WTC11 (cell line): ENCODE data around the gene NTN1. TPM values are rescaled to one million over a fixed set of nuclear protein-coding genes. Genes with fewer than 3 reads are reported as not detected.

ENCODE experiments used
- ATAC-seq: fragments of 200-7000 bp; cut with Tn5 transposase; 2 replicates; pipeline ENCODE4 v1.10.0; 2021; ENCODE audit warnings: mild to moderate bottlenecking, moderate library complexity
- CTCF ChIA-PET: fragments of 300-600 bp; sonication (Branson Sonifier 250); formaldehyde crosslinking; loops from one replicate; lab custom pipeline; 2021; ENCODE audit warnings: antibody characterized with exemption; lab: Charles Lee
- POLR2A ChIA-PET: fragments of 350-600 bp; sonication (Branson Sonifier 250); formaldehyde crosslinking; loops from one replicate; lab custom pipeline; 2021; ENCODE audit warnings: antibody characterized with exemption; lab: Charles Lee
- DNase-seq: peaks from one replicate; pipeline ENCODE4 v3.0.0; 2021; ENCODE audit warnings: low spot score
- H3K27ac Mint-ChIP-seq: 2 replicates; pipeline ENCODE4 v1.8.0; 2021; ENCODE audit warnings: mixed read lengths
- H3K27me3 Mint-ChIP-seq: 2 replicates; pipeline ENCODE4 v1.8.0; 2021; ENCODE audit warnings: low read depth, mild to moderate bottlenecking, moderate library complexity, mixed read lengths
- H3K36me3 Mint-ChIP-seq: 2 replicates; pipeline ENCODE4 v1.8.0; 2021; ENCODE audit warnings: mixed read lengths
- H3K4me1 Mint-ChIP-seq: 2 replicates; pipeline ENCODE4 v1.8.0; 2022; ENCODE audit warnings: mixed read lengths
- H3K4me3 Mint-ChIP-seq: 2 replicates; pipeline ENCODE4 v1.8.0; 2021; ENCODE audit warnings: mild to moderate bottlenecking, moderate library complexity, mixed read lengths
- H3K9me3 Mint-ChIP-seq: 2 replicates; pipeline ENCODE4 v1.8.0; 2021; ENCODE audit warnings: mixed read lengths
- ATF1 ChIP-seq: sonication (generic); formaldehyde crosslinking; IDR thresholded peaks from 2 replicates; pipeline ENCODE4 v1.8.1; 2023; ENCODE audit warnings: mild to moderate bottlenecking, moderate library complexity, missing genetic modification reagents
- CREB1 ChIP-seq: sonication (generic); formaldehyde crosslinking; IDR thresholded peaks from 2 replicates; pipeline ENCODE4 v1.8.0; 2023; ENCODE audit warnings: mild to moderate bottlenecking, missing genetic modification reagents
- CREM ChIP-seq: sonication (generic); formaldehyde crosslinking; IDR thresholded peaks from 2 replicates; pipeline ENCODE4 v1.8.1; 2022; ENCODE audit warnings: mild to moderate bottlenecking, missing genetic modification reagents, moderate library complexity
- ELF4 ChIP-seq: sonication (generic); formaldehyde crosslinking; IDR thresholded peaks from 2 replicates; pipeline ENCODE4 v1.8.1; 2022; ENCODE audit warnings: low read depth, mild to moderate bottlenecking, moderate library complexity, missing genetic modification reagents
- EMX1 ChIP-seq: fragments of 250-450 bp; sonication (Bioruptor Pico); IDR thresholded peaks from 2 replicates; pipeline ENCODE4 v1.8.0; 2021; ENCODE audit warnings: mild to moderate bottlenecking
- GTF2I ChIP-seq: fragments of 250-450 bp; sonication (Bioruptor Pico); conservative IDR thresholded peaks from 2 replicates; pipeline ENCODE4 v1.4.0; 2021; ENCODE audit warnings: mild to moderate bottlenecking
- KAT7 ChIP-seq: sonication (generic); formaldehyde crosslinking; IDR thresholded peaks from 2 replicates; pipeline ENCODE4 v1.8.1; 2023; ENCODE audit warnings: missing genetic modification reagents, mild to moderate bottlenecking, borderline replicate concordance
- NR1H2 ChIP-seq: sonication (generic); formaldehyde crosslinking; IDR thresholded peaks from 2 replicates; pipeline ENCODE4 v1.9.0; 2021; ENCODE audit warnings: mild to moderate bottlenecking, moderate library complexity, missing genetic modification reagents
- NR3C1 ChIP-seq: sonication (generic); formaldehyde crosslinking; conservative IDR thresholded peaks from 2 replicates; pipeline ENCODE4 v1.8.1; 2023; ENCODE audit warnings: low read depth, mild to moderate bottlenecking, missing genetic modification reagents
- SOX15 ChIP-seq: fragments of 250-450 bp; sonication (Bioruptor Pico); IDR thresholded peaks from 2 replicates; pipeline ENCODE4 v1.9.0; 2021; ENCODE audit warnings: mild to moderate bottlenecking
- ZBTB21 ChIP-seq: sonication (generic); formaldehyde crosslinking; IDR thresholded peaks from 2 replicates; pipeline ENCODE4 v1.8.1; 2023; ENCODE audit warnings: mild to moderate bottlenecking, missing genetic modification reagents, borderline replicate concordance
- ZNF138 ChIP-seq: sonication (generic); formaldehyde crosslinking; conservative IDR thresholded peaks from 2 replicates; pipeline ENCODE4 v1.8.1; 2022; ENCODE audit warnings: mild to moderate bottlenecking, moderate library complexity, missing genetic modification reagents
- ZNF219 ChIP-seq: sonication (generic); formaldehyde crosslinking; IDR thresholded peaks from 2 replicates; pipeline ENCODE4 v1.8.0; 2023; ENCODE audit warnings: missing genetic modification reagents, mild to moderate bottlenecking, borderline replicate concordance
- total RNA-seq: library from RNA; stranded (reverse); gene quantifications from 3 replicates; pipeline ENCODE4 v1.2.3, GENCODE V29; 2021
- TF ChIP-seq, protein P1 (sequence below): sonication (generic); formaldehyde crosslinking; IDR thresholded peaks from 2 replicates; pipeline ENCODE4 v1.8.1; 2023; ENCODE audit warnings: mild to moderate bottlenecking, missing genetic modification reagents, moderate library complexity
- TF ChIP-seq, protein P2 (sequence below): fragments of 250-450 bp; sonication (Bioruptor Pico); IDR thresholded peaks from 2 replicates; pipeline ENCODE4 v2.1.2; 2022; ENCODE audit warnings: mild to moderate bottlenecking, moderate library complexity
- TF ChIP-seq, protein P3 (sequence below): sonication (generic); formaldehyde crosslinking; IDR thresholded peaks from 2 replicates; pipeline ENCODE4 v1.8.0; 2022; ENCODE audit warnings: mild to moderate bottlenecking, missing genetic modification reagents
- TF ChIP-seq, protein P4 (sequence below): sonication (generic); formaldehyde crosslinking; IDR thresholded peaks from 2 replicates; pipeline ENCODE4 v1.8.0; 2022; ENCODE audit warnings: missing genetic modification reagents
- TF ChIP-seq, protein P5 (sequence below): sonication (generic); formaldehyde crosslinking; IDR thresholded peaks from 2 replicates; pipeline ENCODE4 v1.8.0; 2022; ENCODE audit warnings: mild to moderate bottlenecking, missing genetic modification reagents
- TF ChIP-seq, protein P6 (sequence below): fragments of 250-450 bp; sonication (Bioruptor Pico); conservative IDR thresholded peaks from 2 replicates; pipeline ENCODE4 v1.9.0; 2021; ENCODE audit warnings: mild to moderate bottlenecking

NTN1 gene
- total RNA-seq, 1 experiment from 2014 or later, result 5.5 TPM

DNA sequence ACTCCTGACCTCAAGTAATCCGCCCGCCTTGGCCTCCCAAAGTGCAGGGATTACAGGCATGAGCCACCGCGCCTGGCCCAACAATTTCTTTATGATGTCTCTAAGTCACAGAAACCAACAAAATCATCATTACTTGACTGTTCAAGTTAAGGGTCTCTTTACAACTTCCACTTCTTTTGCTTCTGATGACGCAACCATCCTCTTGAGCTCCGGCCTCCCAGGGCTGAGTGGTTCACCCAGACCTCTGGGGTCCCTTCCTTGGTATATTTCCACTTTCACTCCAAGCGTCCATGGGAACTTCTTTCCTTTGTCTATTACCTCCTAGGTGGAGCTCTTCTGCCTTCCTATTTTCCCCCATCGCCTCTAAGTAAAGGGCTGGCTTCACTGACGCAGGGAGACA is 253.7 kb downstream of the NTN1 start:
- POLR2A ChIA-PET, result no interaction called here
- Mint-ChIP-seq H3K9me3 (no peaks in the 10 kb centered on the region; the same call in 1 of the 2 replicates), H3K27ac (no peak overlapping the region)

More for the DNA sequence above, 253.7 kb downstream of the NTN1 start:
- DNase-seq (no peak), ATAC-seq (no peak)
- Mint-ChIP-seq H3K4me3 (no peak overlapping the region), H3K4me1 (peaks cover 7% of the 10 kb centered on the region), H3K27me3 (no peaks in the 10 kb centered on the region), H3K36me3 (no peaks in the 10 kb centered on the region)
- CTCF ChIA-PET, result interaction anchor here (1.1 kb wide), 1 partner anchor 17 kb away, joined by 4 read pairs; no protein-coding TSS in a partner anchor
- no peak for TF ChIP-seq KAT7 (CRISPR knock-in tag)
- TF ChIP-seq CREB1 (CRISPR knock-in tag), result no peak
- no peak for TF ChIP-seq NR1H2
- TF ChIP-seq, protein P1, sequence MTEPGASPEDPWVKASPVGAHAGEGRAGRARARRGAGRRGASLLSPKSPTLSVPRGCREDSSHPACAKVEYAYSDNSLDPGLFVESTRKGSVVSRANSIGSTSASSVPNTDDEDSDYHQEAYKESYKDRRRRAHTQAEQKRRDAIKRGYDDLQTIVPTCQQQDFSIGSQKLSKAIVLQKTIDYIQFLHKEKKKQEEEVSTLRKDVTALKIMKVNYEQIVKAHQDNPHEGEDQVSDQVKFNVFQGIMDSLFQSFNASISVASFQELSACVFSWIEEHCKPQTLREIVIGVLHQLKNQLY, result no peak
- TF ChIP-seq GTF2I (CRISPR knock-in tag), result no peak
- no peak for TF ChIP-seq ZNF219 (CRISPR knock-in tag)
- TF ChIP-seq, protein P2, sequence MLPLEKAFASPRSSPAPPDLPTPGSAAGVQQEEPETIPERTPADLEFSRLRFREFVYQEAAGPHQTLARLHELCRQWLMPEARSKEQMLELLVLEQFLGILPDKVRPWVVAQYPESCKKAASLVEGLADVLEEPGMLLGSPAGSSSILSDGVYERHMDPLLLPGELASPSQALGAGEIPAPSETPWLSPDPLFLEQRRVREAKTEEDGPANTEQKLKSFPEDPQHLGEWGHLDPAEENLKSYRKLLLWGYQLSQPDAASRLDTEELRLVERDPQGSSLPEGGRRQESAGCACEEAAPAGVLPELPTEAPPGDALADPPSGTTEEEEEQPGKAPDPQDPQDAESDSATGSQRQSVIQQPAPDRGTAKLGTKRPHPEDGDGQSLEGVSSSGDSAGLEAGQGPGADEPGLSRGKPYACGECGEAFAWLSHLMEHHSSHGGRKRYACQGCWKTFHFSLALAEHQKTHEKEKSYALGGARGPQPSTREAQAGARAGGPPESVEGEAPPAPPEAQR (CRISPR knock-in tag), result no peak
- TF ChIP-seq, protein P3, sequence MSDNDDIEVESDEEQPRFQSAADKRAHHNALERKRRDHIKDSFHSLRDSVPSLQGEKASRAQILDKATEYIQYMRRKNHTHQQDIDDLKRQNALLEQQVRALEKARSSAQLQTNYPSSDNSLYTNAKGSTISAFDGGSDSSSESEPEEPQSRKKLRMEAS (CRISPR knock-in tag), result no peak
- no peak for TF ChIP-seq EMX1 (CRISPR knock-in tag)
- TF ChIP-seq ZNF138, result no peak
- no peak for TF ChIP-seq ATF1
- no peak for TF ChIP-seq ZBTB21 (CRISPR knock-in tag)
- no peak for TF ChIP-seq CREM (CRISPR knock-in tag)
- TF ChIP-seq, protein P4, sequence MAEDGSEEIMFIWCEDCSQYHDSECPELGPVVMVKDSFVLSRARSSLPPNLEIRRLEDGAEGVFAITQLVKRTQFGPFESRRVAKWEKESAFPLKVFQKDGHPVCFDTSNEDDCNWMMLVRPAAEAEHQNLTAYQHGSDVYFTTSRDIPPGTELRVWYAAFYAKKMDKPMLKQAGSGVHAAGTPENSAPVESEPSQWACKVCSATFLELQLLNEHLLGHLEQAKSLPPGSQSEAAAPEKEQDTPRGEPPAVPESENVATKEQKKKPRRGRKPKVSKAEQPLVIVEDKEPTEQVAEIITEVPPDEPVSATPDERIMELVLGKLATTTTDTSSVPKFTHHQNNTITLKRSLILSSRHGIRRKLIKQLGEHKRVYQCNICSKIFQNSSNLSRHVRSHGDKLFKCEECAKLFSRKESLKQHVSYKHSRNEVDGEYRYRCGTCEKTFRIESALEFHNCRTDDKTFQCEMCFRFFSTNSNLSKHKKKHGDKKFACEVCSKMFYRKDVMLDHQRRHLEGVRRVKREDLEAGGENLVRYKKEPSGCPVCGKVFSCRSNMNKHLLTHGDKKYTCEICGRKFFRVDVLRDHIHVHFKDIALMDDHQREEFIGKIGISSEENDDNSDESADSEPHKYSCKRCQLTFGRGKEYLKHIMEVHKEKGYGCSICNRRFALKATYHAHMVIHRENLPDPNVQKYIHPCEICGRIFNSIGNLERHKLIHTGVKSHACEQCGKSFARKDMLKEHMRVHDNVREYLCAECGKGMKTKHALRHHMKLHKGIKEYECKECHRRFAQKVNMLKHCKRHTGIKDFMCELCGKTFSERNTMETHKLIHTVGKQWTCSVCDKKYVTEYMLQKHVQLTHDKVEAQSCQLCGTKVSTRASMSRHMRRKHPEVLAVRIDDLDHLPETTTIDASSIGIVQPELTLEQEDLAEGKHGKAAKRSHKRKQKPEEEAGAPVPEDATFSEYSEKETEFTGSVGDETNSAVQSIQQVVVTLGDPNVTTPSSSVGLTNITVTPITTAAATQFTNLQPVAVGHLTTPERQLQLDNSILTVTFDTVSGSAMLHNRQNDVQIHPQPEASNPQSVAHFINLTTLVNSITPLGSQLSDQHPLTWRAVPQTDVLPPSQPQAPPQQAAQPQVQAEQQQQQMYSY (CRISPR knock-in tag), result no peak
- no peak for TF ChIP-seq SOX15 (CRISPR knock-in tag)
- no peak for TF ChIP-seq NR3C1 (CRISPR knock-in tag)
- TF ChIP-seq, protein P5, sequence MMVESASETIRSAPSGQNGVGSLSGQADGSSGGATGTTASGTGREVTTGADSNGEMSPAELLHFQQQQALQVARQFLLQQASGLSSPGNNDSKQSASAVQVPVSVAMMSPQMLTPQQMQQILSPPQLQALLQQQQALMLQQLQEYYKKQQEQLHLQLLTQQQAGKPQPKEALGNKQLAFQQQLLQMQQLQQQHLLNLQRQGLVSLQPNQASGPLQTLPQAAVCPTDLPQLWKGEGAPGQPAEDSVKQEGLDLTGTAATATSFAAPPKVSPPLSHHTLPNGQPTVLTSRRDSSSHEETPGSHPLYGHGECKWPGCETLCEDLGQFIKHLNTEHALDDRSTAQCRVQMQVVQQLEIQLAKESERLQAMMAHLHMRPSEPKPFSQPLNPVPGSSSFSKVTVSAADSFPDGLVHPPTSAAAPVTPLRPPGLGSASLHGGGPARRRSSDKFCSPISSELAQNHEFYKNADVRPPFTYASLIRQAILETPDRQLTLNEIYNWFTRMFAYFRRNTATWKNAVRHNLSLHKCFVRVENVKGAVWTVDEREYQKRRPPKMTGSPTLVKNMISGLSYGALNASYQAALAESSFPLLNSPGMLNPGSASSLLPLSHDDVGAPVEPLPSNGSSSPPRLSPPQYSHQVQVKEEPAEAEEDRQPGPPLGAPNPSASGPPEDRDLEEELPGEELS, result no peak
- TF ChIP-seq, protein P6, sequence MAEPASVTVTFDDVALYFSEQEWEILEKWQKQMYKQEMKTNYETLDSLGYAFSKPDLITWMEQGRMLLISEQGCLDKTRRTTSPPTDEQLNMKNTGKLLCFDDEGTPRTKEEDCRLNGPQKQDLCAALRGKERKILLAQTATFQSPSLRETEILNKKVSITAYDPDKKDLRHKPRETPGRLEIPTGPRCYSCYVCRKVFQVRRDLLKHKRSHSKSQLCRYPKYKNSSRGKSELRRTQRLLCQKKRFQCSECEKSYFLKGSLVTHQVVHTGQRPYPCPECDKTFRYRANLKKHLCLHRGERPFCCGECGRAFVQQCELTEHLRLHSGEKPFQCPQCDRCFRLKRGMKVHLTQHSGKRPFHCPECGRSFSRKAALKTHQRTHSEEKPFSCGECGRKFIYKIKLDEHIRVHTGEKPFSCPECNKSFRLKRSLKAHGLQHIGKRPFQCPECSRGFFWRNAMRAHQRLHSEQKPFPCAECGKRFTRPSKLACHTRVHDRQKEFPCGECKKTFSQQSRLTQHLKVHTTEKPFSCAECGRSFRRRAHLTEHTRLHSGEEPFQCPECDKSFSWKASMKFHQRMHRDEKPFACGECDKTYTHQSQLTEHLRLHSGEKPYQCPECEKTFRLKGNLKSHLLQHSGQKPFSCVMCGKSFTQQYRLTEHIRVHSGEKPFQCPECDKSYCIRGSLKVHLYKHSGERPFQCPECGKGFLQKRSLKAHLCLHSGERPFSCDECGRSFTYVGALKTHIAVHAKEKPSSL (CRISPR knock-in tag), result no peak
- TF ChIP-seq ELF4, result no peak
